Stimulated activated CD8-positive, alpha-beta memory T cell treated with anti-CD3 and anti-CD28 coated beads, Interleukin-15, amount 100 ng/mL, for 4 hours (primary cell): ENCODE measurements around the gene WDR1.
"Not testable (repeated sequence)": the region's sequence is repeated elsewhere in the genome, so short reads cannot be mapped to it uniquely, and the experiment has no call there.

Experiments
- DNase-seq, 2 donors: peaks; one replicate each; pipeline ENCODE4 v3.0.0-alpha.2; 2020; ENCODE audit warnings: low read depth in 2 of 2

The WDR1 gene

GRCh38 chr4:10130178-10130888 is 13.7 kb upstream of the WDR1 start:
- DNase-seq: no peak

GRCh38 chr4:10129196-10130177 is 12.9 kb upstream of the WDR1 start:
- no peak for DNase-seq

- no peak for DNase-seq
Observed at GRCh38 chr4:10128761-10129160, 12.2 kb upstream of the WDR1 start.

- not testable (repeated sequence) for DNase-seq
Observed at GRCh38 chr4:10127531-10127930, 10.9 kb upstream of the WDR1 start.

- DNase-seq: no peak
Observed at GRCh38 chr4:10124167-10124930, 7.8 kb upstream of the WDR1 start.

- no peak for DNase-seq
Observed at GRCh38 chr4:10123227-10124101, 6.9 kb upstream of the WDR1 start.

- DNase-seq: no peak
Observed at GRCh38 chr4:10122236-10122932, 5.8 kb upstream of the WDR1 start.

- DNase-seq: no peak
Observed at GRCh38 chr4:10121568-10122208, 5.1 kb upstream of the WDR1 start.

- DNase-seq: no peak
Observed at GRCh38 chr4:10120943-10121567, 4.5 kb upstream of the WDR1 start.

- no peak for DNase-seq
Observed at GRCh38 chr4:10119773-10120172, 3.2 kb upstream of the WDR1 start.

GRCh38 chr4:10119278-10119677 is 2.7 kb upstream of the WDR1 start:
- no peak for DNase-seq

GRCh38 chr4:10118048-10119004 is 1.7 kb upstream of the WDR1 start:
- no peak for DNase-seq

GRCh38 chr4:10117359-10118047 is 904 bp upstream of the WDR1 start:
- DNase-seq: no peak

- peak; percentile 44 to 49 for DNase-seq
Observed at GRCh38 chr4:10115797-10116568, 616 bp downstream of the WDR1 start.

GRCh38 chr4:10115271-10115796 is 1.3 kb downstream of the WDR1 start:
- no peak for DNase-seq

- no peak for DNase-seq
Observed at GRCh38 chr4:10114607-10115006, 2.0 kb downstream of the WDR1 start.

- no peak for DNase-seq
Observed at GRCh38 chr4:10114147-10114546, 2.5 kb downstream of the WDR1 start.
